ENCODE results near the gene WNT3A. TPM values are rescaled to one million over a fixed set of nuclear protein-coding genes. Genes with fewer than 3 reads are reported as not detected.

WNT3A gene
- total RNA-seq, 4 donors from 2014 or later, result 0.76 to 2.7 (median 1.3) TPM

DNA sequence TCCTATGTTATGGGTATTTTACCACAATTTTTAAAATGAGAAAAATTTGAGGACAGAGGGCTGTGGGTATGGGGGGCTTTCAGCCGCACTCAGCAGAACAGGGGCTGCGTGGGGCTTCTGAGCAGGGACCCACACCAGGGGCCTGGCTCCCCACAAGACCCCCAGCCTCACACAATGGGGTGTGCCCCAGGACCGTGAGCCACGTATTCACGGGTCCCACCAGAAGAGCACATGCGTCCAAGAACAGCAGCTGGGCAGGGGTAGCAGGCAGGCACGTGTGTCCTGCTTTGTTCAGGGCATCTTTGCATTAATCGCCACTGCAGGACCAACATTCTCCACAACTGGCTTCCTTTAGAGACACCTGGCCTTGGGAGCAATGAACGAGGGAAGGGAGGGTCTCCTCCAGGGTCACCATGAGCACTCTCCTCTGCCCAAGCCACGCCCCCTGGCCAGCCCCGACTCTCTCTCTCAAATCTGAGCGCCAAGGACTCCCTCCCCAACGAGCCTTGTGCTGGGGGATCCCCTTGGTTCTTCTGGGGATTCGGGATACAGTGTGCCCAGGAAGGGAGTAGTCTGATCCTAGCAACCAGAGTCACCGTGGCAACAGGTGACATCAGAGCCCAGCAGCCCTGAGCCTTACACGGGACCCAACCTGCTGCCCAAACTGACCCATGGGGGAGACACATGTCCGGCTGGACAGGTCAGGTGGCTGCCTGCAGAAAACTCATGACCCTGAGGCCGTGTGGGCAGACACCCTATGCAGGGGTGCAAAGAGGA, 68.3 kb downstream of the WNT3A start:
- intact Hi-C loops (cut with DNase I), result loop anchor here (5.0 kb wide), 1 partner anchor 333 kb away; no protein-coding TSS in a partner anchor
- no peak for DNase-seq
- WGBS, 2 donors, result 38 to 56% methylated on average over 10 to 12 of the region's 18 CpGs

GRCh38 chr1:228075801-228076271, 69.0 kb downstream of the WNT3A start:
- TF ChIP-seq, protein P1, sequence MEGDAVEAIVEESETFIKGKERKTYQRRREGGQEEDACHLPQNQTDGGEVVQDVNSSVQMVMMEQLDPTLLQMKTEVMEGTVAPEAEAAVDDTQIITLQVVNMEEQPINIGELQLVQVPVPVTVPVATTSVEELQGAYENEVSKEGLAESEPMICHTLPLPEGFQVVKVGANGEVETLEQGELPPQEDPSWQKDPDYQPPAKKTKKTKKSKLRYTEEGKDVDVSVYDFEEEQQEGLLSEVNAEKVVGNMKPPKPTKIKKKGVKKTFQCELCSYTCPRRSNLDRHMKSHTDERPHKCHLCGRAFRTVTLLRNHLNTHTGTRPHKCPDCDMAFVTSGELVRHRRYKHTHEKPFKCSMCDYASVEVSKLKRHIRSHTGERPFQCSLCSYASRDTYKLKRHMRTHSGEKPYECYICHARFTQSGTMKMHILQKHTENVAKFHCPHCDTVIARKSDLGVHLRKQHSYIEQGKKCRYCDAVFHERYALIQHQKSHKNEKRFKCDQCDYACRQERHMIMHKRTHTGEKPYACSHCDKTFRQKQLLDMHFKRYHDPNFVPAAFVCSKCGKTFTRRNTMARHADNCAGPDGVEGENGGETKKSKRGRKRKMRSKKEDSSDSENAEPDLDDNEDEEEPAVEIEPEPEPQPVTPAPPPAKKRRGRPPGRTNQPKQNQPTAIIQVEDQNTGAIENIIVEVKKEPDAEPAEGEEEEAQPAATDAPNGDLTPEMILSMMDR (IDR thresholded peaks at IDR 0.05), result no peak
- TF ChIP-seq POLR2A (IDR thresholded peaks at IDR 0.05), result no peak
- DNase-seq, result no peak

More for the DNA sequence above, 68.3 kb downstream of the WNT3A start:
- Histone ChIP-seq H3K9me3 (no peaks in the 10 kb centered on the region), H3K4me1 (peaks cover 0 to 6% (median 1%) of the 10 kb centered on the region in 3 donors), H3K27me3 (peaks cover 0 to 28% (median 0%) of the 10 kb centered on the region in 4 donors), H3K4me3 (no peak overlapping the region), H3K27ac (no peak overlapping the region), H3K36me3 (no peaks in the 10 kb centered on the region)
- TF ChIP-seq, protein P1 (IDR thresholded peaks at IDR 0.05), result no peak
- TF ChIP-seq POLR2A (IDR thresholded peaks at IDR 0.05), result no peak

DNA sequence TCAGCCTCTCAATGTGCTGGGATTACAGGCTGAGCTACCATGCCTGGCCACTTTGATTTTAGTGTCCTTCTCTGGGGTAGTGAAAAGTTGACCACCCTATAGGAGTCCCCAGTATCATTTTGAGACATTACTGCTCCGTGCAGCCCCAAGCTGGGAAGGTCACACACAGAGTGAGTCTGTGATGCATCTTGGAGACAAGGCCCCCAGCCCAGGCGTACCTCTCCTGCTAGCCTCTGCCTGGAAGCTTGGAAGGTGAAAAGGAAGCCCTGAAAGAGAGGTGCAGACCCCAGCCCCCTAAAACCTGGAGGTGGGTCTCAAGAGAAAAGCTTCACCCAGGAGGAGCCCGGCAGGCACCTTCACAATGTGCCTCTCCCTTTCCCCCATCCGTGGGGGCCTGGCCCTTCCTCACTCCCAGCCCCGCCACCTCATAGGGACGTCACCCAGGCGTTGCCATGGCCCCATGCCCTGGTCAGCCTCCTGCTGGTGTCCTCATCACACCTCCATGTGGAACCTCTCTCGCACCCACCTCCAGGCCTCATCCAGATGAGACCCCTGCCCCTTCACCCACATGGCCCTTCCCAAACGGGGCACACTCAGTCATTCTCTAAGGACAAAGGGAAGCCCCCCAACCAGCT, 70.1 kb downstream of the WNT3A start:
- H3K27me3 ChIP-seq, result peaks cover 0 to 11% (median 0%) of the 10 kb centered on the region in 4 donors
- H3K27ac ChIP-seq, result no peak overlapping the region
- intact Hi-C loops (cut with DNase I), result no loop called here
- 76 to 78% methylated on average over 8 of the region's 9 CpGs for WGBS, 2 donors
- no peaks in the 10 kb centered on the region for H3K36me3 ChIP-seq
- TF ChIP-seq, protein P1 (IDR thresholded peaks at IDR 0.05), result no peak
- TF ChIP-seq POLR2A (IDR thresholded peaks at IDR 0.05), result no peak
- no peak for DNase-seq
- no peak overlapping the region for H3K4me3 ChIP-seq
- peaks cover 7 to 17% (median 16%) of the 10 kb centered on the region in 3 donors for H3K4me1 ChIP-seq
- H3K9me3 ChIP-seq, result no peaks in the 10 kb centered on the region

More at GRCh38 chr1:228075801-228076271, 69.0 kb downstream of the WNT3A start:
- intact Hi-C loops (cut with DNase I), result no loop called here
- no peaks in the 10 kb centered on the region for H3K9me3 ChIP-seq
- peaks cover 0 to 7% (median 6%) of the 10 kb centered on the region in 3 donors for H3K4me1 ChIP-seq
- H3K27ac ChIP-seq, result no peak overlapping the region
- WGBS, 2 donors, result 78 to 100% methylated on average over 3 to 6 of the region's 9 CpGs
- no peak overlapping the region for H3K4me3 ChIP-seq
- peaks cover 0 to 22% (median 0%) of the 10 kb centered on the region in 4 donors for H3K27me3 ChIP-seq
- H3K36me3 ChIP-seq, result no peaks in the 10 kb centered on the region

DNA sequence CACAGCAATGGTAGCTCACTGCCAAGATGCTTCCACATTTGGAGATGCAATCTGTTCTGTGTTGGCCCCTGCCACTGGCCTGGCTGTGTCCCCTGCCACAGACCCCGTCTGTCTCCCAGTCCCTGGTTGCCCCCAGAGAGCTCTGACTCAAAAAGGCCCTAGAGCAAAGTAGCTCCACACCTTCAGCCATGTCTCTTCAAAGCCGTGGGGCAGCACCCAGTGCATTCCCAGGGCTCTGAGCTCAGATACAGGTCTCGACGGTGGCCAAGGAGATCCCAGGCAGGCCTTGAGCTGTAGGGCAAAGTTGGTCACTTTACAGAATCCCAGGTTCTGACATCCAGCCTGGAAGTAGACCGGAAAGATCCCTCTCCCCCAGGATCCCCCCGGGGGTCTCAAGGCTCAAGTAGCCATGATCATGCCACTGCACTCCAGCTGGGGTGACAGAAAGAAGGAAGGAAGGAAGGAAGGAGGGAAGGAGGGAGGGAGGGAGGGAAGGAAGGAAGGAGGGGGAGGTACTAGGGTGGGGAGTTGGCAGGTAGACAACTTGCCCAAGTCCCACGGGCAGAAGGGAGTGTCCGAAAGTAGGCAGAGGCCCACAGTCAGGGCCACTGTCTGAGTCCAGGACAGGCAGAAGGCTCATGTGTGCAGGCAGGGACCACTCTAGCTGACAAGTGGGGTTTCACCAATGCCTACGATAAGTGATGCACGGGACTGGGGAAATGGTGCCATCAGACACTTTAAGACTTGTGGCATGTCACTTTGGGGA, 71.0 kb downstream of the WNT3A start:
- DNase-seq, result no peak
- TF ChIP-seq POLR2A (IDR thresholded peaks at IDR 0.05), result no peak
- TF ChIP-seq, protein P1 (IDR thresholded peaks at IDR 0.05), result no peak
- intact Hi-C loops (cut with DNase I), result no loop called here
- Histone ChIP-seq H3K4me1 (peaks cover 7 to 19% (median 16%) of the 10 kb centered on the region in 3 donors), H3K36me3 (no peaks in the 10 kb centered on the region), H3K27ac (no peak overlapping the region), H3K4me3 (no peak overlapping the region), H3K27me3 (peaks cover 0 to 3% (median 0%) of the 10 kb centered on the region in 4 donors), H3K9me3 (no peaks in the 10 kb centered on the region)
- 61 to 65% methylated on average over 4 to 6 of the region's 10 CpGs for WGBS, 2 donors

All from esophagus squamous epithelium (tissue), 5 donors.